Measurements from ENCODE around the gene ARHGEF28.

The ARHGEF28 gene

DNA sequence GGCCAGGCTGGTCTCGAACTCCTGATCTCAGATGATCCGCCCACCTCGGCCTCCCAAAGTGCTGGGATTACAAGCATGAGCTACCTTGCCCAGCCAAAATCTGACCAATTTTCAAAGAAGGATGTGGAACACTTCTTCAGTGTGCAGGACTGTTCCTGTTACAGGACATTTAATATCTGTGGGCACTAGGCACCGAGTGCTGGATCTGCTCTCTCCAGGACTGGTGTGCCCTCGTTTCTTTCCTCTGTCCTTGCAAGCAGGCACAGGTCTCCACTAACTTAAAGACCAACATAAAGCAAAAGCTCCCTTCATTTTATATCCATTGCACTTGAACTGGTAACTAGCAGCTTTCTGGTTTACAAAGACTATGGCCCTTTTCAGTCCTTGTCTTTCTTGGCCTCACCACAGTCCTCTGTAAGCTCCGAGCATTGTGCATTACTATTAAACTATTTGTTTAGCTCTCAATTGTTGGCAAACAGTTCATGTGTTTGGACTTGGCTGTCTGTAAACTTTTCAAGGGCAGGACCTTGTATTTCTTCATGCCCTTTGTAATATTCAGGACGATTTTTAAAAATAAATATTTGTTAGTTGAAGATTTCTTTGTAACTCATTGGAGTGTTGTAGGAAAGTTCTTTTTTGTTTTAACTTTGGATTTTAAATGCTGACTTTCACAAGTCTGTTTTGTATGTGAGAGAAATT is 37.3 kb downstream of the ARHGEF28 start:
- DNase-seq: no peak

DNA sequence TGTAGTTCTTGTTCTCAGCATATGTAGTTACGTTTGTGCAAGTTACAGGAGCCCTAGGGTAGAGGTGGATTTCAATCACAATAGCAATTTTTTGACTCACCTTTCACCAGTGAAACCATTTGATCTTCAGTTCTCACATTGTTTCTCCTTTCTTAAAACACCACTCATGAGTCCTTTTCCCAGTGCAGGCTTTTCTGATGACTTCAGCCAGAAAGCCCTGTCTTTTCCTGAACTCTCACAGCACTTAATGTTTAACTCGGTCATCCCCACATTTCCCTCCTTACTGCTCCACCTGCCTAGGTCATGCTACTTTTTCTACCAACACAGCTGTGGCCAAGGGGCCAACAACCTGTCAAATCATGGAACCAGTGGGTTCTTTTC is 37.9 kb downstream of the ARHGEF28 start:
- no peak for DNase-seq

DNA sequence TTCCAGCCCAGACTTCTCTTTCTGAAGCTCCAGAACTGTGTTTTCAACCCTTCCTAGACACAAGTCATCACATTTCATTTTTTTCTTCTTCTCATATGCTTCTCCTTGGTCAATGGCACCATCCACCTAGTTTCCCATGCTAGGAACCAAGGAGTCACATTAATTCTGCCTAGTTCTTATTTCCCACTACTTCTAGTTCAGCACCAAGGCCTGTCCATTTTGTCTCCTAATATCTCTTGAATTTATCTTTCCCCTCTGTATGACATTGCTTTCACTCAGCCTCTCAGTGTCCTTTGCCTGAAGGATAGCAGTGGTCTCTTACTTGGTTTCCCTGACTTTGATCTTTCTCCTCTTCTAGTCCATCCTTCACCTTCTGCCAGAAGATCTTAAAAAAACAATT is 38.8 kb downstream of the ARHGEF28 start:
- no peak for DNase-seq

DNA sequence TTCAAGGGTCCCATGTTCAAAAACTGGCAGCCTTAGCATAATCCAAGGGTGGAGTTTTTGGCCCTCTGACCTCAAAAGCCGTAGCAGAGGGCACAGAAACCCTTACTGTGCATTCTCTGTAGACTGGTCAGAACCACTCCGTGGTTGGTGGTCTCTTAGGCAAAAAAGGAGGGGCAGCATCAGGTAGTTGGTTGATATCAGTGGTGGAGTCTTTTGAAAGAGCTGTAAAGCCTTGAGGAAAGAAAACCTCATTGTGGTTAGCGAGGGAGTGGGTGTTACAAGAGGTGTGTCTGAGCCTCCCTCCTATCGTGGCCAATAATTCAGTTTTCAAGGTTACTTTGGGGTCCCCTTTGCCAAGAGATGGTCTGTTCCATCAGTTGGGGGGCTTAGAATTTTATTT is 40.9 kb downstream of the ARHGEF28 start:
- DNase-seq: no peak

DNA sequence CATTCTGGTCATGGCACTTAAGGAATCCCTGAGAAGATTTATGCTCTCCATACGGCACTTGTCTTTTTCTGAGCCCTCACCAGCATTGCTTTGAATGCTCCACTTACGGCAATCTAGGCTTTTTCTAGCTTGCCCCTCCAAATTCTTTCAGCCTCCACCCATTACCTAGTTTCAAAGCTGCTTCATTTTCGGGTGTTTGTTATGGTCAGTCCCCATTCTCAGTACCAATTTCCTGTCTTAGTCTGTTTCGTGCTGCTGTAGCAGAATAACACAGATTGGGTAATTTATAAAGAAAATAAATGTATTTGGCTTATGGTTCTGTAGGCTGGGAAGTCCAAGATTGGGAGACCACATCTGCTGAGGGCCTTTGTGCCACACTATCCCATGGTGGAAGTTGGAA is 42.0 kb downstream of the ARHGEF28 start:
- no peak for DNase-seq

DNA sequence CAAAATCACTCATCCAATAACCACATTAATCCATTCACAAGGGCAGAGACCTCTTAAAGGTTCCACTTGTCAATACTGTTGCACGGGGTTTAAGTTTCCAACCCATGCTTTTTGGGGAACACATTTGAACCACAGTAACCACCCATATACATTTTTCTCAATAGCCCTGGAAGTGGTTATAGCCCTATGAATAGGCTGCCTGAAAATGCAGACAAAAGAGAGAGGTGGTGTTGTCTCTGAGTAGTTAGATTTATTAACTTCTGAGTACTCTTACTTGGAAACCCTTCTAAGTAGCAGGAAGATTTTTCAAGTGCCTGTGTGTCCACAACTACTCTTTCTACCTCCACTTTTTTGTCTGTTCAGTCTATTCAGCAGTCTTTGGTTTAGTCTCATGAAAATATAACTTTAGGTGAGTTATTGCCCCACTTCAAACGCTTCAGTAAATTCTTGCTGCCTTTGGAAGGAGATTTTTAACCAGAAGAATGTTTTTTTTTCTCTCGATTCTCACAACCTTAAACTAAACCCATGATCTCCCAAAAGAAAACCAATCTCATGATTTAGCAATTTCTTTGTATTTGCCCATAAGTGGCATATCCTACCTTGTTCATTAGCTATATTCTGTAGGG is 42.6 kb downstream of the ARHGEF28 start:
- no peak for DNase-seq

DNA sequence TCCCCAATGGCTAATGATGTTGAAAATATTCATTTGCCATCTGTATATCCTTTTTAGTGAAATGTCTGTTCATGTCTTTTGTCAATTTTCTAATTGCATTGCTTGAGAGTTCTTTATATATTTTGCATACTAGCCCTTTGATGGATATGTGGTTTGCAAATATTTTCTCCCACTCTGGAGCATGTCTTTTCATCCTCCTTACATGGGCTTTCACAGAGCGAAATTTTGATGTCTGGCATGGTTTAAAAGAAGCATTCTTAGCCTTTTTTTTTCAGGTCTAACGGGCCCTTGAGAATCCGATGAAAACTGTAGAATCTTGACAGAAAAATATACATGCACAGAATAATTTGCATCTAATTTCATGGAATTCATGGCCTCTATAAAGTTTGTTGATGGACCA is 44.7 kb downstream of the ARHGEF28 start:
- DNase-seq: no peak

DNA sequence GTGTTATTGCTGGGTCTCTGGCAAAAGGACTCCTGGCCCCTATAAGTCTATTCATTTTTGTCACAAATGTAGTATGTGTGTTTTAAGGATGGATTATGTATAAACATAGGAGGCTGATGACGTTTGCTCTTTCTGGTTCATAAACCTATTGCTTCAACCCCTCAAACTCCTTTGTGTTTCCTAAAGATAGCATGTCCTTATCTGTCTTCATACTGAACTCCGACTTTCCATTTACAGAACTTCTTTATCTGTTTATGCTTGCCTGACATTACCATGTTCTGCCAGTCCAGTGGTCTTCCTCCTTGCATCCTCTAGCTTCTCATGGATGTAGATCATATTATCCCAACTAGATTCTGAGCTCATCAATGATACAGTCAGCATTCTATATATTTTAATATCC is 46.1 kb downstream of the ARHGEF28 start:
- no peak for DNase-seq

DNA sequence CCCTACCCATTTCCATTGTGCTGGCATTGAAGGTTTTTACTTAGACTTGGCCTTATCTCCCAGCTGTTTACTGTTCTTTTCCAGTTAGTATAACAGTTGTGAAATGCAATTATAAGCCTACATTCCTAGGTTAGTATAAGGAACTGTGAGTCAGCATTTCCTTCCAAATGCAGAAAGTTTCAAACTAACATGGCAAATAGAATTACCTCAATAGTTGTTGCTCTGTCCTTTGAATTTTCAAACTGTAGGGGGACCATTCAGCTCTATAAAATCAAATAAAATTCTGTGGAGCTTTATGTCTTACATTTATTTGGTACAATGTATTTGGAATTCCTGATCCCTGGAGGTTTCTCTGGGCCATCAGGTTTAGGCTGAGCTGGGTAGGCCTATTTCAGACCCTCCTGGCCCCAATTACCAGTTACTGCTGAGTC is 47.2 kb downstream of the ARHGEF28 start:
- no peak for DNase-seq

DNA sequence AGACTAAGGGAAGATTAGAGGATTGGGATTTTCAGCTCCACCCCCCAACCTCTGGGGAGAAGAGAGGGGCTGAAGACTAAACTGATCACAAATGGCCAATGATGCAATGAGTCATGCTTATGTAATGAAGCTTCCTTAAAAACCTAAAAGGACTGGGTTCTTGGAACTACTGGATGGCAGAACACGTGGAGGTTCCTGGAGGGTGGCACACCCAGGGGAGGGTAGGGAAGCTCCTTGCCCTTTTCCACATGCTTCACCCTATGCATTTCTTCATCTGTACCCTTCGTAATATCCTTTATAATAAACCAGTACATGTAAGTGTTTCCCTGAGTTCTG is 48.6 kb downstream of the ARHGEF28 start:
- DNase-seq: no peak

DNA sequence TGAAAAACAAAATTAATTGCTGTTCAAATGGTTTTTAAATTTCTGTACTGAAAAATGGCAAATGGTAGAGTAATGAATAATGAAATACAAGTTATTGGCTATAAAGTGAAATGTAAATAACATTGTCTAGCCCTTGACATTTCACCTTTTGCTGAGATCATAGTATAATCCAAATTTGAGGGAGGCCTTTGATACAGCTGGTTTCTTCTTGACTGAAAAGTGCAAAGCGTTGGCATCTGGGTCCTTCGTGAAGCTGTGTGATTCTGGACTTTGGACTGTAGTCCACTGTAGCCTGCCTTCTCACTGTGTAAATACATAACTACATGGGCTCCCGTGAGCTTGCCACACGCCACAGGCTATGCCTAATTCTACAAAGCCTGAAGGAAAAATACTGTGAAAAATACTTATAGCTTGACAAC is 52.3 kb downstream of the ARHGEF28 start:
- DNase-seq: no peak

DNA sequence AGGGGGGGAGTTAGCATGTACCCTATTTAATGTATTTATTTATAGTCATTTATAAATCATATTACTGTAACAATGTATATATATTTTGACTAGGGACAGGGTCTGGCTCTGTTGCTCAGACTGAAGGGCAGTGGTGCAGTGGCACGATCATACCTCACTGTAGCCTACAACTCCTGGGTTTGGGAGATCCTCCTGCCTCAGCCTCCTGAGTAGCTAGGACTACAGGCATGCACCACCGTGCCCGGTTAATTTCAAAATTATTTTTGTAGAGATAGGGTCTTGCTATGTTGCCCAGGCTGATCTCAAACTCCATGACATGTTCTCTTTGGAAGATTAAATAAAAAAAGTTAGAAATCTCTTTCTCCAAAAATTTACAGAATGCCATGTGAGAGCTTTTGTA is 52.8 kb downstream of the ARHGEF28 start:
- no peak for DNase-seq

DNA sequence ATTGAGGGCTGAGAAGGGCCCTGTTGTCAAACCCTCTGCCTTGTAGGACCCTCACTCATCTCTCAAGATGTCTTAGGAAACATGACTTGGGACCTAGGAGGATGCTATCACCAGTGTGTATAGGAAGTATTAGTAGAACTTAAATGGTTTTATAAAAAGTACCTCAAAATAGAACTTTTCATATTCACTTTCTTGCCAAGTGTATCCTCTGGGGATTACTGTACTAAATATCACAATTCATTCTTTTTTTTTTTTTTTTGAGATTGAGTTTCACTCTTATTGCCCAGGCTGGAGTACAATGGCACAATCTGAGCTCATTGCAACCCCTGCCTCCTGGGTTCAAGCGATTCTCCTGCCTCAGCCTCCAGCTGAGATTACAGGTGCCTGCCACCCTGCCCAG is 56.2 kb downstream of the ARHGEF28 start:
- no peak for DNase-seq

DNA sequence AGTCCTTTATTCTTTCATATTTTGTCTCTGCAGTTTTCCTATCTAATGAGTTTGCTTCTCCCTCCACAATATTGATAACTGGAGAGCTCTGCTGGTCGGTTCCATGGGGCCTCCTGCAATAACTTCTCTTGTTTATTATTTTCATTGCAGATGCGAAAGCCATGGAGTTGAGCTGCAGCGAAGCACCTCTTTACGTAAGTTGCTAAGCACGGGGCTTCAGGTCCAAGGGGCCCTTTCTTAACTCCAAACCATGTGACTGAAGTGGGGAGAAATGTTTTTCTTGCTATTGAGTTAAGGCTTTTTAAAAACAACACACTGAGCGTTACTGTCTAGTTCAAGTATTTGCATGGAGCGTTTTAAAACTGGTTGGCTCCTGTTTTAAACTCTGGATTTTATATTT is 58.7 kb downstream of the ARHGEF28 start:
- DNase-seq: no peak

DNA sequence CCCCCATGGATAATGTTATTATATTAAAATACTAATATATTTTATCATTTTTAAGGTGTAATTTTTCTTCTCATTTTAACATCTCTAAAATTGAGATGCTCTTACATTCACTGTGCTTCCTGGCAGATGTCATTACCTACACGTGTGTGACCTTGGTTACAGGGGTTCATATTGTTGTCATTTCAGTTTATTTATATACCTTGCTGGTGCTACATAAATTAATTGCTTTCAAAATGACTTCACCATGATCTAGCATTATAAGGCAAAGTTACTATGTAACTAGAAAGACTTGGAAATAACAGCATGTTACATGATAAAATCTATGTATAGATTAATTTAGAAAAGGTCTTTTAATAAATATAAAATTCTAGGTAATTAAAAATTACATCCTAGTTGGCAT is 60.9 kb downstream of the ARHGEF28 start:
- DNase-seq: no peak

DNA sequence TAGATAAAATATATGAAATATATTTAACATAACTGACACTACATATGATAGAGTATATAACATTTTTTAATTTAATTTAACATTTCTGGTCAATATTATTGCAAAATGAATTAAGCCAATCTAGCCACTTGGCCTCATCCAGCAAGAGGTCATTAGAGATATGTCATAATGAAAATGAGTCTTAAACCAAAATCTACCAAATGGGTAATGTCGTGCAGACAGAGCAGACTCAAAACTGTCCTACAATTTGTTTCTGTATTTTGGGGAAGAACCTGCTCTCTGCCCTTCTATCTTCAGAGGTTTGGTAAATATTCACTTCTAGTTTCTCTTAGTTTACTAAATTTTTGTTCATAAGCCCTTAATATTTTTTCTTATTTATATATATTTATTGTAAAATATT is 61.4 kb downstream of the ARHGEF28 start:
- no peak for DNase-seq

DNA sequence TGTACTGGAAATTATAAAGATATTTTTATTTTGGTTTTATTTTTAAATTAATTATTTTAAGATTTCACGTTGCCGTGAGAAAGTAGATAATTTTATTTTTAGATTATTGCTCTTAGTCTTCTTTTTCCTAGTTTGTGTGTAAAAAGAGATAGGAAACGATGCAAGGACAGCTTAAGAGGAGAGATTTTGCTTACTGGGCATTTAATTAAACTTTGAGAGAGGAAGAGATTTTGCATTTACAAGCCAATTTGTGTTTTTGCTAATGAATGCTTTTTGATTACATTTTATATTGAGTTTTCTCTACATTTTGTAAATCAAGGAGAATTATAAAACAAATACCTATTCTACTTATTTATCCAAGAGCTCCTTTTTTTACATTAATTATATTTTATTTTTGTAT is 64.0 kb downstream of the ARHGEF28 start:
- DNase-seq: no peak

DNA sequence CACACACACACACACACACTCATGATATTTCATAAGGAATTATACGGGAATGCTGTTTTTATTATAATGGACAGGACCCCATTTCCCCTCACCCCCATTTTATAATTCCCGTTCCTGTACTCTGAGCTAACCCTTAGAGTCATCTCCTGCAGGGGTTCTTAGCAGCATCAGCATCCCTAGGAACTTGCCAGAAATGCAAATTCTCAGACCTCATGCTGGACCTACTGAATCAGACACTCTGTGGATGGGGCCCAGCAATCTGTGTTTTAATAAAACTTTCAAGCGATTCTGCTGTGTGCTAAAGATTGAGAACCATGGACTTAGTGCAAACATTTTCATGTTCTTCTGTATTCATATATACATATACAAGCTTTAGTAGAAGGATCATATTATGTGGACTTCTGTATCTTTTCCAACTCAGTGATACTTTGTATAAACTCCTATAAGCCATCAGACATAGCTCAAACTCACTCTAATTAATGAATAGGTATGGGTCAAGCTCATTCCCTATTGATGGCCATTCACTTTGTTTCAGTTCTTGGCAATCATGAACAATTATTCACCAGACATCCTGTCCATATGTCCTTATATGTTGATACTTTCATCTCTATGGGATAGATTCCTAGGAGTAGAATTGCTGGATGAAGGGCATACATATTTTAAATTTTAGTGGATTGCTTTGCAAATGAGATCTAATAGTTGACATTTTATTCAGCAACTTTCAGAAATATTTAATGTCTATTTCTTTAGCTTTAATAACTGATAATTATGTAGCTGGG is 65.5 kb downstream of the ARHGEF28 start:
- no peak for DNase-seq

DNA sequence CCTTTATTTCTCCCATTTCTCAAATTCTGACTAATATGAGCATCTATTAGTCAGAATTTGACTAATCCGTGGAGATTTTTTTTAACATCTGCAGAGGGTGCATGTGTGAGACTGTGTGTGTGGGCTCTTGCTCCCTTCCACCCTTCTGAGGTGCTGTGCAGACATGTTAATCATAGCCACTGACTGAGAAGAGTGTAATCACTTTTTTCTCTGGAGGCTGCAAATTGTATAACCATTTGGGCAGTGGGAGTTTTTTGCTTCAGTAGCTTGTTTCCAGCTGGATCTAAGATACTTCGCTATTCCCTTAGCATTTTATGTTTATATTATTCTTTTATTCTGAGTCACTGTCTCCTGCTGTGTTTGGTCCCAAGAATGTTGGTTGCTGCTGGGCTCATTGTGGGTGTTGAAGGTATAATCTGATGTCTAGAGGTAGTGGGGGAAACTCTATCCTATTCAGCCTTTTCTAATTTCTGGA is 66.2 kb downstream of the ARHGEF28 start:
- DNase-seq: no peak

DNA sequence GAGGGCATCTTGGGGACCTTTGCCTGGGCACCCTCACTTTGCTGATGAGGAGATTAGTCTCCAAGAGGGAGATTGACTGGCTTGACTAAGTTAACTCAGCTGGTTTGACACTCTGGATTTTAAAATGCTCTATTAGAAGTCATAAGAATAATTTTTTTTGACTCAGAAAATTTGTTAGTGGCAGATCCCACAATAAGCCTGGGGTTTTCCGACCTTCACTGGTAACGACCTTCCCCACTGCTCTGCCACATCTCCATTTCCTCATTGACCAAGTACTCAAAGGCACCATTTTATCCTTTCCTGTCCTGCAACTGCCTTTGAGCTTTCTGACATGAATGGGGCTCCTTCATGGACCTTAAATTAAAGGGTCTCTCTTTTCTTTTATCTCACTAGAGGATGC is 67.0 kb downstream of the ARHGEF28 start:
- DNase-seq: no peak

DNA sequence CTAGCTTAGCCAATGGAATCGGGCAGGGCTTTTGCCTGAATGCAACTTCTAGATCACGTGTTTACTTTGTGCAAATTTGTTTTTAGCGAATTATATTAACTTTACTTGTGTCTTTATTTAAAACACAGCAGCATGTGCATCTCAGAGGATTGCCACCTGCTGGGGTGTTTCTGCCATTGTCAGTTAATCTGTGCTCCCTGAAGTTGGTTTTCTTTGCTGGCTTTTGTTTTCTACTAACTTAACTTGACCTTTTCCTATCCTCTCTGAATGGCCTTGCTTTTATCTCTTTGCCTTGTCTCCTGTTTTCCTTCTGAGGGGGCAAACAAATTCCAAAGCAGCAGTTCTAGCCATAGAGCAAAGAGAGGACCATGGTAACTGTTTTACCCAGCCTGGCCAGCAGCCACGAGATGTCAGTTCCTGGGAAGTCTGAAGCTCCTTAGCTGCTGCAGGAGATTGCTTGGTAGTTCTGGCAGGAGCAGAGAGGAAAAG is 67.6 kb downstream of the ARHGEF28 start:
- no peak for DNase-seq

DNA sequence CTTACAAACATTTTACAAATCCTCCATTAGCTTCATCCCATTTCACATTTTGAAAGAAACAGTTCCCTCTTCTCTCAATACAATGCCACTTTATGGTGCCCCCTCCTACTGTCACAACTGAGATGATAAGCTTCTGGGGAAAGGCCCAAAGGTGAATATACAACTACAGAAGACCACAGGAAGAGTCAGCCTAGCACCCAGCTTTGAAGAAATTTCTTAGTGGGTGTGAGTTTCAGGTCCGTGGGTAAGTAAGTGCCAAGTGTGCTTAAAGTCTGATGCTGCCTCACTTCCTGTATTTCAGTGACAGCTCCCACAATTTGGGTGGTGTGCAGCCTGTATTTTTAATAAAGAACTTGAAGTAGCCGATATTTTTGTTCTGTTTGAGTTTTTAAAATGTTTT is 68.1 kb downstream of the ARHGEF28 start:
- DNase-seq: no peak

DNA sequence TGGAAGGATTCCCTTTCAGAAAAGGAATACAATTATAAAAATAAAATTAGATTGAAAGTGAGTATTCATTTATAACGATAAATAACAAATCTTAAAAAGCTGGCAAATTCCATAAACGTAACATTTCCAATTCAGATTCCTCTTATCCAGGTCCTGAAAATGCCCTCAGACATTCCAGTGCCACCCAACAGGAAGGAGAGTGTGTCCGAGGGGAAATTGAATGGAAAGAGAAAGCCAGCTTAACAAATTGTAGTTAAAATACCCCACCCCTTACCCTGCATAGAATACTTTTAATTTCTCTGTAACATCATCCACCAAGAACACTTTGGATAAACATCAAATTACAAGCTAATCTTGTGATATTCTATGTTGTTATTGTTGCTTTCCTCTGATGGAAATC is 72.0 kb downstream of the ARHGEF28 start:
- no peak for DNase-seq

DNA sequence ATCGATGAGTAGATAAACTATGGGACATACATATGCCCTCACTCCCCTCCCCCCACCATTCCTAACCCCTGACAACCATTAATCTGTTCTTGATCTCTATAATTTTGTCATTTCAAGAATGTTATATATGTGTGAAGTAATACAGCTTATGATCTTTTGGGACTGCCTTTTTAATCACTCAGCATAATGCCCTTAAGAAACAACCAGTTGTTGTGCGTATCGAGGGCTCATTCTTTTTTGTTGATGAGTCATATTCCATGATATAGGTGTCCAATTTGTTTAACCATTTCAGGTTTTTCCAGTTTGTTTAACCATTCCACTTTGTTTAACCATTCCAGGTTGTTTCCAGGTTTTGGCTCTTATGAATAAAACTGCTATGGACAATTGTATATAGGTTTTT is 75.6 kb downstream of the ARHGEF28 start:
- no peak for DNase-seq
